NCI-H146 treated with DMSO at 0.1 percent for 48 hours (cell line): ENCODE measurements around the gene RCOR3.
"Not testable (repeated sequence)": the region's sequence is repeated elsewhere in the genome, so short reads cannot be mapped to it uniquely, and the experiment has no call there.

Experiments
- DNase-seq: peaks from one replicate; lab custom pipeline; 2025; ENCODE audit not compliant: unreplicated experiment; lab: John Stamatoyannopoulos, UW

RCOR3 gene

GRCh38 chr1:211337430-211338223 is 78.5 kb downstream of the RCOR3 start:
- no peak for DNase-seq

DNA sequence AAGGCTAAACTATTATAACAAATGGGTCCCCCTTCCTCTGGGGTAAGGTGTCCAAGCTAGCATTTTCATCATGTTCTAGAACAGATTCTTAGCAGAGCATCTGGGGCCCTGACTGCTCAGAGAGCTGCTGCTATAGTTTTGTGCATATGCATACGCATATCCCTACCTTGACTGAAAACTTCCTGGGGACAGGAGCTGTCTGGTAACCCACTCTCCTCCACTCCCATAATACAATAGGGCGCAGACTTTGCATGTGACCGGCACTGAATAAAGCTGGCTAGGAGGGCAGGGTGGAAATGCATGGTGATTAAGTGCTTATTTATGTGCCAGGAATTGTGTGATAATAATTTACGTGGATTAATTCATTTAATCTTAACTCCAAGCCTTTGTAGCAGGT is 79.1 kb downstream of the RCOR3 start:
- DNase-seq: no peak

DNA sequence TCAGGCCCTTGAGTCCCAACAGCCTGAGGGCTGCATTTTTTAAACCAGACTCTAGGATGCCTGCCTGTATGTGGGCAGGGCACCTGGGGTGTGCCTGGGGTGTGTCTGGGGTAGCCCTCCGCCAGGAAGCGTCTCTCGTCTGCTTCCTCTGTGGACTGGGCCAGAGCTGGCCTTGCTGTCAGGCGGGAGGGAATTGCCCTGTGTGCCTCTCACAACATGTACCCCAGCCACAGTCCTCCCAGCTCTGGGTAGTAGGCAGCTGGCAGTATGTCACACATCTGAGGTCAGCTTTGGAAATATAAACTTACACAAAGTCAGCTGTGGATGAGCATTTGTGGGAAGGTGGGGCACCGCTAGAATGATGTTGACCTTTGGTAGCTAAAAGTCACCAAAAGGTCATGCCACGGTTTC is 80.5 kb downstream of the RCOR3 start:
- no peak for DNase-seq

DNA sequence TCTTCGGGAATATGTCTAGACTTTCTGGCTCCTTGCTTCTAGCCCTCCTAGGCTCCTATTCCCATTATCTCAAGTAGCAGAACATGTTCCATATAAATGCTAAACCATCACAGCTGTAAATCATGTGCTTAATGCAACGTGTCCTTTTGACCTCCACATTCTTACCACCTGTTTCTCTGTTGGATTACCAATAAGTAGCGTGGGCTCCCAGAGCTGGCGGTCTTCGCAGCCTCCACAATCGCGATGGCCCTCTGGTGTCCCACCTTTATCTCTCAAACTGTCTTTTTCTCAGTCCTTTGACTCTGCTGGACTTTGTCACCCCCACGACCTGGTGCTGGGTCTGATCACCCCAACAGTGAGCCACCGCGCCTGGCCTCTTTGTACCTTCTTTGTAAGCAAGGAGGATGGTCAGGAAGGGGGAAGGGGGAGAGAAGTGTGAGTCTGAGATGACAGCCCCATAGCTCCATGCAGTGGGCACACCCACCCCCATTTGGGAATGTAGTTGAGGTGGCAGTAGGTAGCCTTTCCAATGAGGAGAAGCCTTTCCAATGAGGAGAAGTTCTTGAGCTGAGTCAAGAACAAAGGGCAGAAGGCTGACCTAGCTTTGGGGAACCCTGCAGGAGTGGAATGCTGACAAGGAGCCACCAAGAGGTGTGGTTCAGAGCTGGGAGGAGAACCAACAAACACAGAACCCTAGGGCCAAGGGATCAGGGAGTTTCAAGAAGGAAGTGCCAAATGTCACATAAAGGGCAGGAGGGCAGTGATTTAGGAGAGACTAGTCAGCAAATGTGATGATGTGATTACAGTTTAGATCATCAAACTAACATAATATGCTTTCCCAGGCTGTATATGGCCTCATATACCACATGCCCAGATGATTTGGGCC is 81.7 kb downstream of the RCOR3 start:
- DNase-seq: no peak

- DNase-seq: no peak
Observed at GRCh38 chr1:211341999-211342398, 82.8 kb downstream of the RCOR3 start.

GRCh38 chr1:211343607-211344006 is 84.4 kb downstream of the RCOR3 start:
- no peak for DNase-seq

- DNase-seq: no peak
Observed at GRCh38 chr1:211344152-211344618, 85.0 kb downstream of the RCOR3 start.

DNA sequence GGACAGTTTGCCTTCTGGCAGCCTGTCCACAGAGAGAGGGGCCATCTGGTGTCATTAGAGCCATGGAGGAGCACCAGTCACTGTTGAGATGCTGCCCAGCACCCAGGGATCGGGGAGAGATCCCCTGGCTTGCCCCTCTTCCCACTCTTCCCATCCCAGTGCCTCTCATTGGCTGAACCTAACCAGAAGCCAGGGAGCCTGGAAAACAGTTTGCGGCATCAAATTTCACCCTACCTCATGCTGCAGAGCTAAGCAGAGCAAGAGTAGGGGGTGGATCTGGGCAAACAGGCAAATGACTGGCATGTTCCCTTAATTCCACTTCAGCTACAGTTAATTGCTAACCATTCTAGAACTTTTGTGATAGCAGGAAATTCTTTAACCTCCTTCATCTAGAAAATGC is 86.6 kb downstream of the RCOR3 start:
- DNase-seq: peak; percentile 26

DNA sequence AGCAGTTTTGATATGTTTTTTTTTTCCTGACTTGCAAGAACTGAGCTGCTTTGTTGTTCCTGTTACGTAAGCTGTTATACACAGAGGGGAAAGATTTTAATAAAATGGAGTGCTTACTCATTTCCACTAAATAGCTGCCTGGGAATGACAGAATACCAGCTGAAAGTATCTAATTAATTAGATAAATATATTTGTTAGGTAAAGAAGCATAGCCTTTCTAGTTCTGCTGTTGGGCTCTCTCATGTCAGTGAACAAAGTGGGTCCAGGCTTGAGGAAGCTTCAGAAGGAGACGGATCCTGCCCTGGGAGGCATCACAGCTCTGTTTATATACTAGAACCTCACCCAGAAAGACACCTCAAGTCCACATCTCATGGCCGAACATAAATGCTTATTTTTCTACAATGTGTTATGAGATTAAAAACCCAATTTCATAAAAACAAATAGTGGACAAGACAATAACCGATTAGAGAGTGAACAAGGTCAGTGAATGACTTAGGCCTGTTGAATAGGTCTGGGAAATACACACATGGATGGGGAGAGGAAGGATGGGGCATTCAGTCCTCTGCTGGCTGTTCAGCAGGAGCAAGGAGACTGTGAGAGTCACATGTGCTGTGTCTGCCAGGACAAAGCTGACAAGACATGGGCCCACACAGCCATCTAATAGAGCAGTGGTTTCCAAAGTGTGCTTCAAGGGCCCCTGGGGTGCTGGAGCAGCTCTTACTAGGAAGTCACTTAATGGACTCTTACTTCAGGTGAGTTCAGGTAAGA is 88.1 kb downstream of the RCOR3 start:
- DNase-seq: peak; percentile 43

DNA sequence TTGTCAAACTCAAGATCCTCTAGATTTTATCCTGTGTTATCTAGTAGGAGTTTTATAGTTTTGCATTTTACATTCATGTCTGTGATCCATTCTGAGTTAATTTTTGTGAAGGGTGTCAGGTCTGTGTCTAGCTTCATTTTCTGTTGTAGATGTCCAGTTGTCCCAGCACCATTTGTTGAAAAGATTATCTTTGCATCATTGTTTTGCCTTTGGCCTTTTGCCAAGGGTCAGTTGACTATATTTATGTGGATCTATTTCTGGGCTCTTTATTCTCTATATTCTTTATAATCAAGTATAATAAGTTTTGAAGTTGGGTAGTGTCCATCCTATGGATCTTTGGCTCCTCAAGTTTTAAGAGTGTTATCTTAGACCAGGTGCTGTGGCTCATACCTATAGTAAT is 89.4 kb downstream of the RCOR3 start:
- DNase-seq: peak; percentile 21

DNA sequence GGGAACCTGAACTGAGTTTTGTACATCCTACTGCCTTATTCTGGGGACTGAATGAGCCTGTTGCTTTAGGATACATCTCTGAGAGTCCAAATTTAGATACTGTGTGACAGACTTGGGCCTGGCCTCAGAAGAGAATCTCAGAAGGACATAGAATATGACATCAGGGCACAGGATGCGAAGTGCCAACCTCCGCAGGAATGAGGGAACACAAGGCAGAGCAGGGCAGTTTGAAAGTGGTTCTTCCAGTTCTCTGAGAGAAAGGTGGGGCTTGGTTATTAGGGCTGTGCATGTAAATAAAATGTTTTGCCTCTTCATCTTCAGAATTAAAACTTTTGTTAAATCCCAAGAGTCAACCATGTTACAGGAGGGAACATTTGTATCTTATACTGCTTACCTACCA is 90.6 kb downstream of the RCOR3 start:
- DNase-seq: no peak

DNA sequence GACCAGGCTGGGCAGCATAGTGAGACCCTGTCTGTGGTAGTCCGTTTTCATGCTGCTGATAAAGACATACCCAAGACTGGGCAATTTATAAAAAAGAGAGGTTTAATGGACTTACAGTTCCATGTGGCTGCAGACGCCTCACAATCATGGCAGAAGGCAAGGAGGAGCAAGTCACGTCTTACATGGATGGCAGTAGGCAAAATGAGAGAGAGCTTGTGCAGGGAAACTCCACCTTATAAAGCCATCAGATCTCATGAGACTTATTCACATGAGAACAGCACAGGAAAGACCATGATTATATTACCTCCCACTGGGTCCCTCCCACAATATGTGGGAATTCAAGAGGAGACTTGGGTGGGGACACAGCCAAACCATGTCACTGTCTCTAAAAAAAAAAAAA is 92.9 kb downstream of the RCOR3 start:
- DNase-seq: not testable (repeated sequence)

DNA sequence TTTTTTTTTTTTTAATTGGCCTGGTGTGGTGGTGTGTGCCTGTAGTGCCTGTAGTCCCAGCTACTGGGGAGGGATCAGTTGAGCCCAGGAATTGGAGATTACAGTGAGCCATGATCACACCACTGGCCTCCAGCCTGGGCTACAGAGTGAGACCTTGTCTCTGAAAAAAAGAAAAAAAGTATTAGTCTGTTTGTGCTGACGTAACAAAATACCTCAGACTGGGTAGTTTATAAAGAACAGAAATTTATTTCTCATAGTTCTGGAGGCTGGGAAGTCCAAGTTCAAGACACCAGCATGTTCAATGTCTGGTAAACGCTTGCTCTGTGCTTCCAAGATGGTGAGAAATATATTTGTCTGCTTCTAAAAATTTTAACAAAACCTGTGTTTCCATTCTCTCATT is 93.3 kb downstream of the RCOR3 start:
- no peak for DNase-seq

- DNase-seq: peak; percentile 32
Observed at GRCh38 chr1:211352985-211353515, 93.9 kb downstream of the RCOR3 start.

DNA sequence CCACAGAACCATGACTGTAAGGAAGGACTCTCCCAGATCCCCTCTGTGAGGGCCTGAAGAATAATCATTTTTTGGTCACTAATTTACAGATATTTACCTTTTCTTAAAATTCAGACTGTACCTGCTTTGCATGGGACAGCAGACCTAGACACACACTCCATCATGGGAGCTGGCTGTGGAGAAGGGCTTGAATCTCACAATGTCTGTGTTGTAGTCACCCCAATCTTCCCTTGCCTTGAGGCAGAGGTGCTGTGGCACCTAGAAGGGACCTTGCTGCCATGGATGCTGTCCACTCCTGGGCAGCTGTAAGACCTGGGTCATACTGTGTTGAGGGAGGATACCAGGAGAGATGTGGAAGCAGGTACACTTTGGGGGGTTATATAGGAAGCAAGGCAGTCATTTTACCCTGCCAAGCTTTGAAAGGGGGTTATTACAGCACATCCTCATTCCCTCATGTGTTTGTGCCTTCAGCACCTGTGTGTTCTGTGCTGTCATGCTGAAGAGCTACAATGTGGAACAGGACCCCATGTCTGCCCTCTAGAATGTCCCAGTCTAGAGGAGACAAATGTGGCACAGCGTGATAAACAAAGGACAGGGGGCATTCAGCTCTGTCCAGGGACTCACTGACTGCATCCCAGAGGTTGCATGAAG is 94.5 kb downstream of the RCOR3 start:
- DNase-seq: no peak

DNA sequence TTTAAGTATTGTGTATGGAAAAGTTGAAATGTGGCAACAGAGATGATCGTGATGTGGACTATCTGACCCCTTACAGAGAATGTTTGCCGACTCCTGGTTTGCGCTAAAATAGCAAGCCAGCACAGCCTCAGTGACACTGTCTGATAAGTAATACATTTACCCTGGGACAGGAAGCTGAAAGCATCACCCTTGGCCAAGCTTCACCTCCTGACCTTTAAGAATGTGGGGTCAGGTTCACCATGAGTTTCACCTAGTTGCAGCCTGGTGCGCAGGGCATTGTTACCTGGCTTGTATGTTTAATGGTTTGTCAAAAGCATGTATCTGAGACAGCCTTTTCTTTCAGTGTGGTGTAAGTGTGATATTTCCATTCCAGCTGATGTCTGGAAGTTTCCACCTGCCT is 96.7 kb downstream of the RCOR3 start:
- DNase-seq: no peak

DNA sequence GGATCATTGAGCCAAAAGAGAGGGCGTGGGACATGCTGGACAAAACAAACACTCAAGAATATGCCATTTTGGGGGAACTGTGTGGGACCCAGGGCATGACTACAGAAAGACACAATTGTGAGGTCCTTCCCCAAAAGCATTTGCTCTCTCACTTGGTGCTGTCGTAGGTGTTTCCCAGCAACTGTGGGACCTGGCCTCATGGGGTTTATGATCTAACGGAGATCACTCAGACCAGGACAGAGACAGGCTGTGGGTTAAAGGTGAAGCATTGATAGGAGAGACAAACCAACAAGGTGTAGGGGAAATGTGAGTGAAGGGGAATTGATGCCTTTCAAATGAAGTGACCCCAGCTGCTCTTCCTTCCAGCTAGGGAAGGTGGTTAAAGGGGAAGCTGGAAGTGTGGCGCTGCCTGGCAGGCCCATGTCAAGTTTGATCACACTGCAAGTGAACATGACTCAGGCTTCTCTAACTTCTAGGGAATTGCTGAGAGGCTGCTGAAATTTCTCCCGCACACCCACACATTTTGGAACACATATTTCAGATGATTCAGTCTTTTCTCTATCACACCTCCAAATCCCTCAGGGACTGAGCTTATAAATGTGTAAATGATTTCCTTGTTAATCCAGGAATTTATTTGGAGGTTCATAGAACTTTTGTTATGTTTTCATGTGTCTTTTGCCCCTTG is 97.7 kb downstream of the RCOR3 start:
- DNase-seq: no peak

- DNase-seq: no peak
Observed at GRCh38 chr1:211358685-211359084, 99.5 kb downstream of the RCOR3 start.

DNA sequence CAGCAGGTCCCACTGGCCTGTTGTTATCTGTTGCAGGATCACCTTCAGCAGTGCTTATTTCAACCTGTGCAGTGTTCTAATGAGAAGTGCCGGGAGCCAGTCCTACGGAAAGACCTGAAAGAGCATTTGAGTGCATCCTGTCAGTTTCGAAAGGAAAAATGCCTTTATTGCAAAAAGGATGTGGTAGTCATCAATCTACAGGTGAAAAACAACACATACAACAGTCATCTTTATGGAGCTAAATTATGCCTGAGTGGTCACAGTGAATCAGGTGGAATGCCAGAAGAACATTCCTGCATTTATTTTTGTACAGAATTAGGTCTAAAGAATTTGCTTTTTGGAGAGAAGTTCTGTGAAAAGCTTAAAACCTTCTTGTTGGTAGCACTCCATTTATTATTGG is 100.7 kb downstream of the RCOR3 start:
- DNase-seq: no peak

- DNase-seq: no peak
Observed at GRCh38 chr1:211361202-211361601, 102.0 kb downstream of the RCOR3 start.
